Endothelial cell of hepatic sinusoid (primary cell): ENCODE results near the gene ASIC3.

Experiments used
- in situ Hi-C: cut with HindIII; loops from 2 replicates; pipeline ENCODE4 v1.10.0; 2017; ENCODE audit warnings: low sequenced_read_pairs

Gene ASIC3

DNA sequence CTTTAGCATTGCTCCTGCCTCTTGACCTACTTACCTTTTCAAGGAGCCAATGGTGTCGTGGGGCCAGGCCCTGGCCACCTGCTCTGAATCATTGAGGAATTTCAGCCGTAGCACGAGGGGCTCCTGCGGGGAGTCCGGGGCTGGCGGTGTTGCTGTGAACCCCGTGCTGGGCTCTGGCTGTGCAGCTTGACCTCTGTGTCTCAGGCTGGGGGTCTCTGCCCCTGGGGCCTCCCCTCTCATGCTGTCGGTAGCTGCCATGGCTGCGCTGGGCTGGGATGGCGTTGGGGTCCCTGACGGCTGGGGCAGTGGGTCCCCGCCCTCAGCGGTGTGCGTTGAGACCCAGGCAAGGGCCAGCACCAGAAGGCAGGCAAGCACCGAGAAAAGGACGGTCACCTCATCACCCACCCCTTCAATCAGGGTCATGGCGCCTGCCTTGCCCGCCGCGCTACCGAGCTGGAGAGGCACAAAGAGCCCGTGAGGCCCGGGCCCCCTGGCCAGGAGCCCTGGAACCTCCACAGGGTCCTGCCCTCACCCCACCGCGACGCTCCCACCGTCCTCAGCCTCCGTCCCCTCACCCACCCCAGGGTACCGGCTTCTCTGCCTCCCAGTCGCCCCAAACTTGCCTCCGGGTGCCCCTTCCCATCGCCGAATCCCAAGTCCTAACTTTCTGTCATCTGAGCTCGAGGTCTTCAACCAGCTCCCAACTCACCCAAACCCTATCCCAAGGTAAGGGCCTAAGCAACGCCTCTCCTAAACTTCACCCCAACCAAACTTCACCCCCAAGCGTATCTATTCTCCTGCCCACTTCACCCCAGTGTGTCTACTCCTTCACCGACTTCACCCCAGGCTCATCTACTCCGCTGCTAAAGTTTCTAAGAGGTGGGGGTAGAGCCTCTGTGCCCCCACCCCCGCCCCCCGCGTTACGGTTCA is 34.1 kb downstream of the ASIC3 start:
- in situ Hi-C loops, result no loop called here

DNA sequence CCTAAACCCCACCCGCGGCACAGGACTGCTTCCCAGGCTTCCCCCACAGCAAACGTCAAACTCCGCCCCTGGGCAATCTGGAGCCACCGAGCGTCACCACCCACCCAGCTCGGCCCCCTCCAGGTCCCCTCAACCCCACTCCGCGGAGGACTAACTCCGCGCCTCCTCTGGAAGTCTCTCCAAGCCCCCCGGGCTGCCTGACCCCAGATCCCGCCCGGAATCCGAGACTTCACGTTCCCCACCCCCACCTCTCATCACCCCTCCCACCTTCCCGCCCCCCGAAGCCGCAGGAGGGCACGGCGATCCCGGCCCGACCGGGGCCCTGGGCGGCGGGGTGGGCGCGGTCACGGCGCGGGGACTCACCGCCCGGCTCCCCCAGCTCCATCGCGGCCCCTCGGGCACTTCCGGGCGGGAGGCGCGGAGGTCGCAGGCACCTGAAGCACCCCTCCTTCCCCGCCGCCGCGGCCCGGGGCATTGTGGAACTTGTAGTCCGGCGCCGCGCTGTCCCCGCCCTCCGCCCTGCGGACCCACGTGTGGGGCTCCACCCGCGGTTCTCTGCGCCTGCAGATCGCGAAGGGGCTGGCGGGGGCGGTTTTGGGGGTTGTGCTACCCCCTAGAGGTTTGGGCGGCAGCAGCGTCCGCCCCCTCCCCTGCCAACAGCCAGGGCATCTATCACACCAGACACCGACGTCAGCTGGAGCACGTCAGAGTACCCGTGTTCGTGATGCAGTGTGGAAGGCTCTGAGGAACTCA is 34.9 kb downstream of the ASIC3 start, which contains the start of gene TMUB1:
TMUB1 (minus strand) TSS at position 423 of the 753 bp plus-strand sequence. CDS start 930 bp downstream, outside the sequence.
- in situ Hi-C loops, result no loop called here

- in situ Hi-C loops, result no loop called here
These were observed 35.5 kb downstream of the ASIC3 start for GRCh38 chr7:151083824-151084160.

GRCh38 chr7:151085329-151085690 is 37.0 kb downstream of the ASIC3 start:
- in situ Hi-C loops, result loop anchor here (5.0 kb wide), 2 partner anchors 53 to 82 kb away; partner anchors contain the start of gene GBX1

DNA sequence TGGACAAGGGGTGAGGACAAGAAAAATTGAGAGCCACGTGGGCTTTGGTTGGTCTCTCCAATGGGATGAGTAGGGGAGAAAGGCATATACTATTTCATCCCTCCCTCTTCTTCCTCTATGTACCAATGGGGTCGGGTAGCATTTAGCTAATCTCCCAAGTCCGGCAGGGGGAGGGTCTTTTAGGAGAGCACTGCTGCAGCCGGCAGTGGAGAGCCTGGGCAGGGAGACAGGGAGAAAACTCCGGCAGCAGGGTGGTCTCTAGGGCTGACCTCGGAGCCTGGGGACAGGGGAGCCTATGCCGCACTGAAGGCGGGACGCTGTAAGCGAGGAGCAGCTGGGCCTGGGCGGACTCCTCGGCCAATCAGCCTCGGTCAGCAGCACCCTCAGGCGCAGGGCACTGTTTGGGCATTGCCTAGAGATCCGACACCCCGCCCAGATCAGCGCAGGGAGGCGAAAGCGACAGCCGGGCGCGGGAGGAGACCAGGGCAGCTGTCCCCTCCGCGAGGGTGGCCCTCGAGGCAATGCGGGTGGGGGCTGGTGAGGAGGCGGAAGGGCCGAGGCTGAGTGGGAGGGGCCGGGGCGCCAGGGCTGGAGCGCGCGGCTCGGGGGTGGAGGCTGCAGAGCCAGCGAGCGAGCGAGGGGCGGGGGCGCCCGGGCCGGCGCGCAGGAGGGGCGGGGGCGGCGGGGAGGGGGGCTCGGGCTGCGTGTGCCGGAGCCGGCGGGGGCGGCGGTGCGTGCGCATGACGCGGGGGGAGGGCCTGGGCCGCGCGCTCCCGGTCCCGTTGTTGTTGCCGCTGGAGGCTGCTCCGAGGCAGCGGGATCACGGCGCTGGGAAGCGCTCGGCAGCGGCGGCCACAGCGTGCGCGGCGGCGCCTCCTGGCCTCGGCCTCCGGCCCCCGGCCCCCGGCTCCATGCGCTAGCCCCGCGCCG is 37.6 kb downstream of the ASIC3 start, which contains the start of gene AGAP3:
AGAP3 (plus strand) TSS at position 785 of the 930 bp plus-strand sequence. CDS start 267 bp downstream, outside the sequence.
- in situ Hi-C loops, result loop anchor here (5.0 kb wide), 2 partner anchors 54 to 81 kb away; partner anchors contain the start of gene GBX1

DNA sequence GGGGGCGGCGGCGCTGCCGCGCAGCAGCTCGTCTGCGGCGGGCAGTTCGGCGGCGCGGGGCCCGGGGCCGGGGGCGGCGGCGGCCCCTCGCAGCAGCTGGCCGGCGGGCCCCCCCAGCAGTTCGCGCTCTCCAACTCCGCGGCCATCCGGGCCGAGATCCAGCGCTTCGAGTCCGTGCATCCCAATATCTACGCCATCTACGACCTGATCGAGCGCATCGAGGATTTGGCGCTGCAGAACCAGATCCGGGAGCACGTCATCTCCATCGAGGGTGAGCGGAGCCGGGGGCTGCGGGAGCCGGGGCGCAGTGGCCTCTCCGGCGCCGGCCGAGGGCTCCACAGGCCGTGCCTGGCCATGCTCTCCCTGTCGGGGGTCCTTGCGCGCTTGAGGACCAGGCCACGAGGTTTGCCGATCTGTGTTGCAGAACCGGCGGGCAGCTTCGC is 38.5 kb downstream of the ASIC3 start:
- in situ Hi-C loops, result loop anchor here (5.0 kb wide), 2 partner anchors 55 to 80 kb away; partner anchors contain the start of gene GBX1

DNA sequence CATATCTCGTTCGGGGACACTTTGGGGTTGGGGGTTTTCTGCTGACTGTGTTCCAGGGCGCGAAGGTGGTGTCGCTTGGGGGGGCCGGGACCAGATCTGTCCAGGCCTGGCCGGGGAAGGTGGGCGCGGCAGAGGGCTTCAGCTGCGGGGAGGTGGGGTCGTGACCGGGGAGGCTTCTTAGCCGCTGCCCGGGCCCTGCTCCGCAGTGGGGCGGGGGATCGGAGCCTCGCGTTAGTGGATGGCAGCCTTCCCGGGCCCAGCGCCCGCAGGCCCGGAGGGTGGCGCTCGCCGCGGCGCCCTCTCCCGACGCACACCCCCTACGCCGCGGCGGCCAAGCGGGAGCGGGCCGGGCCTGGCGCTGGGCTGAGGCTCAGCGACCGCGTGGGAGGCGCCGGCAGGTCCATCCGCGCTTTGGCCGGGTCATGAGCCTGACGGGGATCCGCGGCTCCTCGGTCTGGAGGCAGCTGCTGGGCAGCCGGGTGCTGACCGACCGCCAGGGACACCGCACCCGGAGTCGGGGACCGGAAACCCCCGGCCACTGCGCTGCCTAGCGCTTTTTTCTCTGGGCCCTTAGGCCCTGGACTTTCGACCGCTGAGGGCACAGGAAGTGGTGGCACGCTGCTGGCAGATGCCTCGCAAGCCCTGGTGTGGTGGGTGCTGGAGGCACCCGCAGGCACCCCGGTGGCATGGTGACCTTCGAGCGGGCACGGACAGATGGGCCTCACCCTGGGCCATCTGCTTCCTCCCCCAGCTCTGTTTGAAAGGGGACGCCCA is 39.1 kb downstream of the ASIC3 start:
- in situ Hi-C loops, result loop anchor here (5.0 kb wide), 2 partner anchors 55 to 80 kb away; partner anchors contain the start of gene GBX1

DNA sequence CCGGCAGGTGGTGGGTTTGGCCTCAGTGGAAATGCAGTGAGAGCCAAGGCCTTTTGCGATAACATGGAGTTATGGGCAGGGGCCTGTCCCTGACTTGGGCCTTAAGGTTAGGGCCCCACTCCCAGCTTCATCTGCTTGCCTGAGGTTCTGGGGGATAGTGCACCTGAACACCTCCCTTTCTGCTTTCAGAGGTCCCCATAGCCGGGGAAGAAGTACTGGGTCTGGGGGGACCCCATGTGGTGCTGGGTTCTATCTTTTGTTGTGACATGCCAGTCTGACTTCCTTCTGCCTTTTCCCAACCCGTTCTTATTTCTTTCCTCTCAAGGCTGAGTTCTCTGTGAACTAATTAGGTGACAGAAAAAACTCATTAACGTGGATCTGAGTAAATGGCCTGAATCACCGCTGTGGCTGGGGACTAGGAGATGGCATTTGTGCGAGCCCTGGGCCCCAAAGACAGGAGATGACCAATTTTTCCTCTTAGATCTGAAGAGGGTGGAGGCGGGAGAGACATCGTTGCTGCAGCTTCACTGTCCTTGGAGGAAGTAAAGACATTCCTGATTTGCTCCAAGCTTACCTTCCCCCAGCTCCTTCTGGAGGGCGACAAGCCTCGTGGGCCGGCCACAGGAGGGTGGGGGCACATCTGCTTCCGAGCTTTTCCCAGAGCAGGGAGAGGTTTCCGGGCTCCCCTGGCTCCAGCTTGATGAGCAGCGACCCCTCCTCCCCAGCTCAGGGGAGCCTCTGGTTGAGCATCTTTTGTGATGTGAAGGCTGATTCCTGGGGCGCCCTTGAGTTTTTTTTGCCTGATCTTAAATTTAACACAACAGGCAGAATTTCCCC is 39.9 kb downstream of the ASIC3 start:
- in situ Hi-C loops, result loop anchor here (5.0 kb wide), 2 partner anchors 56 to 79 kb away; partner anchors contain the start of gene GBX1

DNA sequence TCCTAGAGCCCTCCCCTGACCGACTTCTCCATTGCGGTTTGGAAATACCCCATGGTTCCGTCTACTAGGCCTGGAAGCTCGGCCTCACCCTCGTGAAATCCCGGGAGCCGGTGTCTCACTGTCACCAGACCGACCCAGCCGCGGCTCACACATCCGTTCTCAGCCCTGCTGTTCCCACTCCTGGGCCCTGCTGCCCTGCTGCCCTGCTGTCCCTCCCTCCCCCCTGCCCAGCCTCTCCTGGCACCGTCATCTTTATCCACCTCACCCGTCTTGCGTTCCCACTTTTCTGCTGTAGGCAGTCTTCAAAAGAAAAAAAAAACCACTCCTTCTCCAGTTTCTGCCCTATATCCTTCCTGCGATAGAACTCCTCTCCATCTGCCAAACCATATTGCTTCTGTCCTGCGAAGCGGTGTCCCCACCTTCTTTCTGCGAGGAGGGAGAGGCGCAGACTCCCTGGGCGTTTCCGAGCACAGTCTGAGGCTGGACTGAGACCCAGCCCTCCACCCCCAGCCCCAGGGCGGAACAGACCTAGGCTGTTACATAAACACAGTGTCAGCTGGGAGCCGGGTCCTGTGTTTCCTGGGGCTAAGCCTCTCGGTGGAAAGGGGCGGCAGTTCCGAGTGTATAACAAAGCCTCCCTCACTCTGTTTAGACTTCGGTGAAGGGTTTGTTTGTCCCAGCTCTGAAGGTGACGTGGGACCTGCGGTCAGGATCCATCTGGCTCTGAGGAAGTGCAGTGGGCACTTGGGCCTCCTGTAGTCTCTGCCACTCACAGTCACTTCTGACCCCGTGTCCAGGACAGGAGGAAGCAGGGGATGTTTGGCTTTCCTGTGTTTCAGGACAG is 40.7 kb downstream of the ASIC3 start:
- in situ Hi-C loops, result loop anchor here (5.0 kb wide), 2 partner anchors 57 to 78 kb away; partner anchors contain the start of gene GBX1

DNA sequence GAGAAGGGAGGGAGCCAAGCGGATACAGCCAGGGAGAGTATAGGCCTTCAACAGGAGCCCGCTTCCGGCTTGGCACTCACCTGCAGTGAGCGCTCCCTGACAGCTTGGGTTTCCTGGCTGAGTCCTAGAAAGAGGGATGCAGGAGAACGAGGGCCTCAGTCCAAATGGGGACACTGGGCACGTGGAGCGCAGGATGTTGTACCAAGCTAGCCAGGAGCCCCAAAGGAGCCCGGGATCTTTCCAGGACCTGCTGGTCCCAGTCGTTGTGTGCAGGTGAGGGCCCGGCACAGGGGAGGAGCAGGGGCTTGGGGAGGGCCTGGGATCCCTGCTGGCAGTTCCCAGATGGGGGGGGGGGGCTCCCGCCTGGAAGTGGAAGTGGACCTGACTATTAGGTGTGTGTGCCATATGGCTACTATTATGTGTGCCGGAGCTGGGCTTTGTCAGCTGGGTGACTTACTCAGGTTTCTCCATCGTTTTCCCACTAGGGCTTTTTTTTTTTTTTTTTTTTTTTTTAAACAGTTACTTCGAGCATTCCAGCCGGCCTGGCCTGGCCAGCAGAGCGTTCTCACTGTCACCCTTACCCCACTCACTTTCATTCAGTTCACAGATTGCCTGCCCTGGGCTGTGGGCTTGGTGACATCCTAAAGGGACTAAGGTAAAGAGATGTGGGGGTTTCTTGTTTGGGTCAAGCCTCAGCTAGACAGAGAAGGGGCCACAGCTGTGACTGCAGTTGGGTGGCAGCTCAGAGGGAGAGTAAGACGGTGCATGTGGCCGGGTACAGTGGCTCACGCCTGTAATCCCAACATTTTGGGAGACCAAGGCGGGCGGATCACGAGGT is 41.8 kb downstream of the ASIC3 start:
- in situ Hi-C loops, result loop anchor here (5.0 kb wide), 2 partner anchors 58 to 77 kb away; partner anchors contain the start of gene GBX1

- in situ Hi-C loops, result no loop called here
These were observed 42.7 kb downstream of the ASIC3 start for GRCh38 chr7:151091003-151091402.

DNA sequence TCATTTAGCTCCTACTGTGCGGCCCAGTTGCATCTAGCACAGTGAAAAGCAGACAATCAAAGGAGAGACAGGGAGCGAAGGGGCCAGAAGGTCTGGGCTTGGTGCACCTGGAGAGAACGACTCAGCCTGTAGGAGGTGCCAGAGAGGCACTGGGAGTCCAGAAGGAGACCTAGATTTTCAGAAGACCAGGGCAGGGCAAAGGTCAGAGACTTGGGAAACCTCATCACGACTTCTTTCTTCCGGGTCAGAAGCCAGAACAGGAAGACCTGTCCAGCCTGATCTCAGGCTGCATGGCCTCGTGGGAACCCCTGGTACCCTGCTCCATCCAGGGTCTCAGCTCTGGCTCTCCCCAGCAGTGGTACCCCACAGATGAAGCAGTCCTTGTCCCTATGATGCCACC is 43.1 kb downstream of the ASIC3 start:
- in situ Hi-C loops, result no loop called here

- in situ Hi-C loops, result no loop called here
These were observed 43.7 kb downstream of the ASIC3 start for GRCh38 chr7:151091988-151092387.

GRCh38 chr7:151093748-151094147 is 45.4 kb downstream of the ASIC3 start:
- in situ Hi-C loops, result no loop called here

GRCh38 chr7:151094675-151095074 is 46.3 kb downstream of the ASIC3 start:
- in situ Hi-C loops, result no loop called here

GRCh38 chr7:151095123-151095797 is 46.9 kb downstream of the ASIC3 start:
- in situ Hi-C loops, result no loop called here
